T47D (cell line): ENCODE data around the gene CARD11.

Source experiments
- DNase-seq, 2 experiments: peaks; one replicate each; pipeline versions ENCODE4 v3.0.0 to v3.0.0-alpha.2; 2011 to 2012; ENCODE audit warnings: low read depth in 1 of 2, low spot score in 1 of 2
- JUND ChIP-seq: IDR thresholded peaks from 2 replicates; pipeline ENCODE4 v1.6.1; 2012; ENCODE audit warnings: low read depth
- in situ Hi-C: cut with HindIII; loops from 2 replicates; pipeline ENCODE4 v1.10.0; 2016; ENCODE audit warnings: low sequenced_read_pairs, low pct_unique_long_range_greater_than_20kb

The CARD11 gene

GRCh38 chr7:2912684-2913439 is 130.8 kb downstream of the CARD11 start:
- no peak for DNase-seq
- in situ Hi-C loops, result no loop called here
- no peak for TF ChIP-seq JUND

- no peak for DNase-seq
- no peak for TF ChIP-seq JUND
- in situ Hi-C loops, result no loop called here
Measured at GRCh38 chr7:2911466-2911865, 132.2 kb downstream of the CARD11 start.

- TF ChIP-seq JUND, result no peak
- no peak for DNase-seq
- in situ Hi-C loops, result no loop called here
Measured at GRCh38 chr7:2909471-2910039, 134.1 kb downstream of the CARD11 start.

GRCh38 chr7:2909043-2909442 is 134.6 kb downstream of the CARD11 start:
- DNase-seq, result no peak
- TF ChIP-seq JUND, result no peak
- in situ Hi-C loops, result no loop called here

- no peak for DNase-seq
- in situ Hi-C loops, result no loop called here
- no peak for TF ChIP-seq JUND
Measured at GRCh38 chr7:2908103-2908683, 135.5 kb downstream of the CARD11 start.

- DNase-seq, result no peak
- no peak for TF ChIP-seq JUND
- in situ Hi-C loops, result no loop called here
Measured at GRCh38 chr7:2906197-2906931, 137.3 kb downstream of the CARD11 start.

- no peak for TF ChIP-seq JUND
- in situ Hi-C loops, result no loop called here
- no peak for DNase-seq
Measured at GRCh38 chr7:2905500-2905899, 138.2 kb downstream of the CARD11 start.

- no peak for DNase-seq
- no peak for TF ChIP-seq JUND
- in situ Hi-C loops, result no loop called here
Measured at GRCh38 chr7:2905027-2905426, 138.6 kb downstream of the CARD11 start.

GRCh38 chr7:2904202-2904601 is 139.5 kb downstream of the CARD11 start:
- in situ Hi-C loops, result no loop called here
- peak in 1 of 2 experiments; percentile 39 for DNase-seq

GRCh38 chr7:2903682-2904162 is 139.9 kb downstream of the CARD11 start:
- DNase-seq, result peak in 1 of 2 experiments; percentile 57
- in situ Hi-C loops, result no loop called here

More at GRCh38 chr7:2904202-2904601, 139.5 kb downstream of the CARD11 start:
- no peak for TF ChIP-seq JUND

GRCh38 chr7:2897023-2897422 is 146.6 kb downstream of the CARD11 start:
- no peak for TF ChIP-seq JUND

More at GRCh38 chr7:2903682-2904162, 139.9 kb downstream of the CARD11 start:
- TF ChIP-seq JUND, result no peak

GRCh38 chr7:2896131-2896530 is 147.5 kb downstream of the CARD11 start:
- in situ Hi-C loops, result no loop called here
- no peak for DNase-seq
- no peak for TF ChIP-seq JUND

More at GRCh38 chr7:2897023-2897422, 146.6 kb downstream of the CARD11 start:
- in situ Hi-C loops, result no loop called here
- no peak for DNase-seq
